Stimulated activated CD4-positive, alpha-beta T cell treated with anti-CD3 and anti-CD28 coated beads, Interleukin-12 subunit alpha, Interleukin-12 subunit beta, amount 100 ng/mL, for 24 hours (primary cell): ENCODE measurements around the gene GATAD1.
"Not testable (repeated sequence)": the region's sequence is repeated elsewhere in the genome, so short reads cannot be mapped to it uniquely, and the experiment has no call there.

Source experiments
- DNase-seq, 2 experiments: peaks; one replicate each; pipeline ENCODE4 v3.0.0-alpha.2; 2020; ENCODE audit warnings: low read depth in 2 of 2

GATAD1 gene

DNA sequence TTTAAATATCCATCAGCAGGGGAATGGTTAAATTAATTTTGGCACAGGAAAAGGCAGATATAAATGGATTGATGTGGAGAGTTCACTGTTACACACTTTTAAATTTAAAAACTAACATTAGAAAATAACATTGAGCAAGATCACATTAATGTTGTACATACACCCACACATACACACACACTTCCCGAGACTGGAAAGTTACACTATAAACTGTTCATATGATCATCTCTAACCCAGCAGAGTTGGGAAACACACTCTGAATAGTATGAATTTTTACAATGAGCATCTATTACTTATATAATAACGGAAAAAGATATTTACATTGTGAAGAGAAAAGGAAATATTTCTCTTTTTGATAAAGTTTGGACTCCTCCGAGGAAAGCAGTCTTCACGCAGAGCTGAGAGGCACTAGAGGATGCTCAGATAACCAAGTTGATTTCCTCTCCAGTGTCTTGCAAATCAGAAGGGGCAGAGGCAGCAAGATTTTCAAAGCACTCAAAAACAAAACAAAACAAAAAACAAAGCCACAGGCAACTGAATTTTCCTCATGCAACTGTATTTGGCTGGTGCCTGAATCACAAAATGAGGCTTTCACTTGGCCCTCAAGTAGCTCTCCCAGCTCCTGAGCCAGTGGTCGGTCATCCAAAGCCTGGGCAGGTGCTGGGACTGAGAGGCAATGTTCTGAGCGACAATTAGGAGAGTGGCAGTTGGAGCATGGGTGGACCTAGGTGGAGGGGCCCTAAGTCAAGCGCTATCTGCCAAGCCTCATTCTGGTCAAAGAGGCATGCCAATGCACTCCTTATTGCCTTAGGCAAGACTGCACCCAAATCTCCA lies 10.5 kb upstream of the GATAD1 start:
- DNase-seq, result no peak

DNA sequence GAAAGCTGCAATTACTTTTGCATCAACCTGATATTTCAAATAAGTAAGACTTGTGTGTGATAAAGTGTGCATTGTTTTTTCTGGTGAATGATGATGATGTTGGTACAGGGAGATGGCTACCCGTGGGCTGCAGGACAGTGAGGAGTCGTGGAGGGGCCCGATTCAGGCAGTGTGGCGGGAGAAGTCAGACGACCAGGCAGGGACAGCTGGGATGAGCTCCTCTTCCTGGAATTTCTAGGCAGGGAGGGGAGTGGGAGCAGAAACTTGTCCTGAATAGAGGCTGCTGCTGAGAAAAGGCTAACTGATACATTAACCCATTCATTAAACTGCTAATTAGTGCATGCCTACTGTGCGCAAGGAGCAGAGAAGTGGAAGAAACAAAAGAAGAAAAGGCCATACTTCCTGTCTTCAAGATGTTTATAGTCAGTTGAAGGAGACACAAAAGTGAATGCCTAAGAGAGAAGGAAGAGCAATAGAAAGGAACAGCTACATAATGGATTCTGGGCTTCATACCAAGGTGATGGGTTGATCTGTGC lies 9.3 kb upstream of the GATAD1 start:
- no peak for DNase-seq

DNA sequence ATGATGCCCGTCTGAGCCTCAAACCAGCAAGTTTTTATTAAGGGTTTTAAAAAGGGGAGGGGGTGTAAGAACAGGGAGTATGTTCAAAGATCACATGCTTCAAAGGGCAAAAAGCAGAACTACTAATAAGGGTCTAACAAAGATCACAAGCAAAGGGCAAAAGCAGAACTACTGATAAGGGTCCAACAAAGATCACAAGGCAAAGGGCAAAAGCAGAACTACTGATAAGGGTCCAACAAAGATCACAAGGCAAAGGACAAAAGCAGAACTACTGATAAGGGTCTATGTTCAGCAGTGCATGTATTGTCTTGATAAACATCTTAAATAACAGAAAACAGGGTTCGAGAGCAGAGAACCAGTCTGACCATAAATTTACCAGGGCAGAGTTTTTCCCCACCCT lies 4.6 kb upstream of the GATAD1 start:
- not testable (repeated sequence) for DNase-seq

DNA sequence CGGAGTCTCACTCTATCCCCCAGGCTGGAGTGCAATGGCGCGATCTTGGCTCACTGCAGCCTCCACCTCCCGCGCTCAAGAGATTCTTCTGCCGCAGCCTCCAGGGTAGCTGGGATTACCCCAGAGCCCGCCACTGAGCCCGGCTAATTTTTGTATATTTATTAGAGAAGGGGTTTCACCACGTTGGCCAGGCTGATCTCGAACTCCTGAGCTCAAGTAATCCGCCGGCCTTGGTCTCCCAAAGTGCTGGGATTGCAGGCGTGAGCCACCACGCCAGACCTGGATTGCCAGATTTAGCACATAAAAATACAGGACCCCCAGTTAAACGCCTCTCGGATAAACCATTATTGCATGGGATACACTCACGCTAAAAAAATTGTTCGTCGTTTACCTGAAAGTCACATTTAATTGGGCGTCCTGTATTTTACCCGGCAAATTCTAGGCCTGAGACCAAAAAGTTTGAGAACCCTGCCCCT lies 375 bp upstream of the GATAD1 start:
- DNase-seq, result no peak

DNA sequence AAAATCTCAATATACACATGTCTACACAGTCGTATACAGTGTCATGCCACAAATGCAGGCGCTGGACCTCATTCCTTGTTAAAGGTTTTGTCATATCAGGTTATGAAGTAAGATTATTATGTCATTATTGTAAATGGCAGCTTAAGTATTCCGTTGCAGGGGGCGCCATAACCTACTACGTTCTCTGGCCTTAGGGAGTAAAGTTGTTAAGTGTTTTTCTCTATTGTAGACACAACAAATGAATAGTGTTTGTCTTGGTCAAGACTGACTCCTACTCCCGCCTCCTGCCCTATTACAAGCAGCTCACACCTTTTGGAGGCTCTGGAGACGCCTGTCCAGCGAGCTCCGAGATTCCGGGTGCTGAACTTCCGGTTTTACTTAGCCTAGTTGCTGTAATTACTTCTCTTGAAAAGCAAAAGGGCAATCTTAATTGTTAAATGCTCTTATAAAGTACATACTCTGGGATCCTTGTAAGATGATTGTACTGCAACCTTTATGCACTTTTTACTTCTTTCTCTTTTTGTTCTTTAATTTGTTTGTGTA lies 994 bp downstream of the GATAD1 start:
- DNase-seq, result peak; percentile 7 to 27

DNA sequence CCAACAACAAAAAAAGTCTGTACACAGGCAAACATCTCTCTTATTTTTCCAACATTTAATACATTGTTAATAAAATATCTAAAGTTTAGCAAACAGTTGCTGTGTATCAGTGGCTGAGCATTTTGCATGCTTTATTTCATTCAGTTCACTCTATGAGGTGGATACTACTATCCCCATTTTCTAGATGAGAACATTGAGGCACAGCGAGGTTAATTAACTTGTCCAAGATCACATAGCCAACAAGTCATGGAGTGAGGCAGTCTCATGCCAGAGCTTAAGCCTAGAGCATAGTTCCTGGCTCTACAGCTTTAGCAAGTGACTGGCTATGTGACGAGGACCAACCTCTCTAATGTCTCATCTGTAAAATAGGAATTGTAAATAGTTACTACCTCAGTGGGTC lies 4.4 kb downstream of the GATAD1 start:
- DNase-seq, result no peak

DNA sequence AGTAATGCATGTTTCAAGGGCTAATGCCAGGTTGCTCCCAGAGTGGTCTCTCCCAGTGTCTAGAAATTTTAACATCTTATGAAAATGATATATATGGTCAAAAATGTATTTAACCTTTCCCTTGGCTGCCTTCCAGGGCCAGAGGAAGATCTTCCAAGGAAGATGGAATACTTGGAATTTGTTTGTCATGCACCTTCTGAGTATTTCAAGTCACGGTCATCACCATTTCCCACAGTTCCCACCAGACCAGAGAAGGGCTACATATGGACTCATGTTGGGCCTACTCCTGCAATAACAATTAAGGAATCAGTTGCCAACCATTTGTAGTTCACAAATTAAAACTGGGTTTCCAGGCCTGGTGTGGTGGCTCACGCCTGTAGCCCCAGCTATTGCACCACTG lies 9.0 kb downstream of the GATAD1 start:
- DNase-seq, result no peak

DNA sequence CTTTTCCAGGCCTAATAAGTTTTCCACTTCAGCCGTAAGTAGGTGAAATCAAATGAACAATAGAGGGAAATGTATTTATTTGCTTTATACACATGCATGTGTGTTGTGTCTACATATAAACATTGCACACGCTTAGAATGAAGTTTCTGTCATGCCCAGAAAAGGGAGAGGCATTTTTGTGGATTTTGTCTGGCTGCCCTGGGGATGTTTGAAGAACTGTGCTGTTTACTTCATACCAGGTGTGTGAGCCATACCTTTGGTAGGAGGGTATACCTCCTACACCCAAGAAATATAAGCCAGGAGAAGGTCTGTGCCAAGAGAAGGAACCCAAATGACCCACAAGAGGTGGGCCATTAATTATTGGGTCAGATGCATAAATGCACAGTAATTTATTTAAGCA lies 12.8 kb downstream of the GATAD1 start:
- no peak for DNase-seq

DNA sequence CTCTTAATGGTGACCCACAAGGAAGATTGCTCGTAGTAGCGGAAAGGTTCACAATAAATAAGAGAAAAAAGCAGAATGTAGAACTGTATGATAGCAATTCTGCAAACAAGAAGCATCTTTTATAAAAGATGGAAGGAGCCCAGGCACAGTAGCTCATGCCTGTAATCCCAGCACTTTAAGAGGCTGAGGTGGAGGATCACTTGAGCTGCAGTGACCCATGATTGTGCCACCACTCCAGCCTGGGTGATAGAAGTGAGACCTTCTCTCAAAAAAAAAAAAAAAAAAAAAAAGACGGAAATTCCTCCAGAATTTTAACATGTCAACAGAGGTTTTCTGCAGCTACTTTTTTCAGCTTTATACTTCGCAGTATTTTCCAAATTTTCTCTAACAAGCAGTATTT lies 13.2 kb downstream of the GATAD1 start:
- no peak for DNase-seq

DNA sequence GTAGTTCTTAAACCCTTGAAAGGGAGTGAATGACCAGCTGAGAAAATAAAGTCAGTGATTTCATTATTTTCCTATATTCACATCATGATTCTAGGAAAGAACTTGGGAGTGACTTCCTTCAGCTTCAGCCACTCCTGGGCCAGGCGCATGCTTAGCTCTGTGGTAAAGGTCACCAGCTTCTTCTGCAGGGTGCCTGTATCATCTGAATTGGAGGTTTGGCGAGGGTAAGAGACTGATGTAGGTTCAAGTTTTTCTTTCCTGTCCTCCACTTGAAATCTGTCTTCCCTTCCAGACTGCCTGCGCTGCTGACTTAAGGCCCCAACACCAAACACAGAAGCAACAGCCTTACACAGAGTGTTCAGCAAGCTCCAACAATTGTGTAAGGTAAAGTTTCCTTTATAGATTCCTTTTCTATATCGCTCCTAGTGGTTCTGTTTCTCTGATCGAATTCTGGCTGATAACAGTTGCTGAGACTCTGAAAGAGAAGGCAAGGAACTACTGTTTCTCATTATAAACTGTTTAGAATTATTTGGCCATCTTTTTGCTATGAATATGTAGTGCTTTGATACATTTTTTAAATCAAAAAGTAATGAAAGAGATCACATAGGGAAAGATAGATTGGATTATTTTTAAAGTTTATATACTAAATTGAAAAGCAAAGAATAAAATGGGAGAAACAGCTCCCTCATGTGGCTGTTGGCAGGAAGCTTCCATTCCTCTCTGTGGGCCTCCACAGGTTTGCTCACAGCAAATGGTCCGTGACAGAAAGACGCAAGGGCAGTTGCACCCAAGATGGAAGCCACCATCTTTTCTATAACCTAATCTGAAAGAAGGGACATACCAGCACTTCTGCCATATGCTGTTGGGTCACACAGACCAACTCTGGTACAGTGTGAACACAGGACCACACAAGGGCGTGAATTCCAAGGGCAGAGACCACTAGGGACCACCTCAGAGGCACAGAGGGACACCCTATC lies 14.0 kb downstream of the GATAD1 start:
- peak in 1 of 2 experiments; percentile 7 for DNase-seq

DNA sequence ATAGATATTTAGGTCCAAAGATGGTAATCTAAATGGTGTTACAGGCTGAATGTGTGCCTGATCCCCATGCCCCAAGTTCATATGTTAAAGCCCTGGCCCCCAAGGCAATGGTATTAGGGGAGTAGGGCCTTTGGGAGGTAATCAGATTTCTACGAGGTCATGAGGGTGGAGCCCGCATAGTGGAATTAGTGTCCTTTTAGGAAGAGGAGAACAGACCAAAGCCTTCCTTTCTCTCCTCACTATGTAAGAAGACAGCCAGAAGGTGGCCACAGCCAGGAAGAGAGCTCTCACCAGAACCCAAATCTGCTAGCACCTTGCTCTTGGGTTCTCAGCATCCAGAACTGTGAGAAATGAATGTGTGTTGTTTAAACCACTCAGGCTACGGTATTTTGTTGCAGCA lies 15.3 kb downstream of the GATAD1 start:
- no peak for DNase-seq

DNA sequence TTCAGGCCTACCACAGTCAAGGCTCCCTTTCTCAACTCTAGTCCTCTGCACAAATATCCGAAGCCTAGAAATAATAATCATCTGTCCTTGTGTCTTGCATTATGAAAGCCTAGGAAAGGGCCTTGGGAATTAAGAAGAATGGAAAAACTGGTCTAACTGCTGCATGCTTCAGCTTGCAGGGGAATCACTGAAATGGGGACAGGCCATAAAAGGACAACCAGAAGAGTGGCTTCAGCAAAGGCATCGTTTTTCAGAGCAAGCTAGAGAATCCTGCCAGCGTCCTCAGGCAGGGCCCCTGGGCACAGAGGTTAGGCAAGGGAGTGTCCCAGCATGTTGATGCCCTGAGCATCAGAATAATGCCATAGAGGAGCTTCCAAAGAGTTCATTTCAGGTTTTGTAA lies 17.2 kb downstream of the GATAD1 start:
- DNase-seq, result no peak

DNA sequence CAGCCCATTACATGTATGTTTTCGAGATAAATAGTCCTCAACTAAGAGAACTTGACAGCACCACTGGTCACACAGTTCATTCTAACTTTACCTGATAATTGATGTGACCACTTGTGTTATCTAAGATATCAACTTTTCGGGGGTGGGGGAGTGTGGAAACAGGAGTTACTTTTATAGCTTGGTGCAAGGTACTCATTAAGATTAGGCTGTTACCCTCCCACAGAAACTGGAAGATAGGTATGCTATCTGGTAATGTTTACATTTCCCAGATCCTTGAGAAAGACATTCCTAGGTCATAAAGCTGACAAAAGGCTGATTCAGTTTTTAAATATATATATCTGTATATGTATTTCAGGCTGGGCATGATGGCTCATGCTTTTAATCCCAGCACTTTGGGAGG lies 19.4 kb downstream of the GATAD1 start:
- DNase-seq, result no peak

DNA sequence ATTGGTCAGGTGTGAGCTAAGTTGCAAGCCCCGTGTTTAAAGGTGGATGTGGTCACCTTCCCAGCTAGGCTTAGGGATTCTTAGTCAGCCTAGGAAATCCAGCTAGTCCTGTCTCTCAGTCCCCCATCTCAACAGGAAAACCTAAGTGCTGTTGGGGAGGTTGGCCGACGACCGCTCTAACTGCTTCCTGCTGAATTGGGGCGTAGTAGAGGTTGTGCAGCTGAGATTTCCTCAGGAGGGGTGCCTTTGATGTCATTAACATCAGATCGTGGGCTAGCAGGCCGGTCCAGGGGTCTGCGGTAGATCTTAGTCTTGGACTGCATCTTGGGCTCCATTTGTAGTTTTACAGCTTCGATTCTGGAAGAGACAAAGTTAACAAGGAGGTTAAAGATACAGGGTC lies 21.3 kb downstream of the GATAD1 start:
- not testable (repeated sequence) for DNase-seq

DNA sequence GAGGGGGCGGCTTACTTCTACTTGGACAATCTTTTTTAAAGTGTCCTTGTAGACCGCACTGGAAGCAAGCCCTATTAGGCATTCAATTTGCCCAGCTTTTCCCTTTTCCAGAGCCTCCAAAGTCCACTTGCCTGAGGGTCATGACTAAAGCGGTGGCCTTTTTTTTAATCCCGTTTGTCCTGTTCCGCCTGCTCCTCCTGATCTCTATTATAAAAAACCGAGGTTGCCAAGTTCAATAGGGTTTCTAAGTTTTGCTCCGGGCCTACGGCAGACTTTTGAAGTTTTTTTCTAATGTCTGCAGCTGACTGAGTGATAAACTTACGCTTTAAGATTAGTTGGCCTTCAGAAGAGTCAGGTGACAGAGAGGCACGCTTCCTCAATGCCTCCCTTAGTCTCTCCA lies 26.7 kb downstream of the GATAD1 start:
- not testable (repeated sequence) for DNase-seq

DNA sequence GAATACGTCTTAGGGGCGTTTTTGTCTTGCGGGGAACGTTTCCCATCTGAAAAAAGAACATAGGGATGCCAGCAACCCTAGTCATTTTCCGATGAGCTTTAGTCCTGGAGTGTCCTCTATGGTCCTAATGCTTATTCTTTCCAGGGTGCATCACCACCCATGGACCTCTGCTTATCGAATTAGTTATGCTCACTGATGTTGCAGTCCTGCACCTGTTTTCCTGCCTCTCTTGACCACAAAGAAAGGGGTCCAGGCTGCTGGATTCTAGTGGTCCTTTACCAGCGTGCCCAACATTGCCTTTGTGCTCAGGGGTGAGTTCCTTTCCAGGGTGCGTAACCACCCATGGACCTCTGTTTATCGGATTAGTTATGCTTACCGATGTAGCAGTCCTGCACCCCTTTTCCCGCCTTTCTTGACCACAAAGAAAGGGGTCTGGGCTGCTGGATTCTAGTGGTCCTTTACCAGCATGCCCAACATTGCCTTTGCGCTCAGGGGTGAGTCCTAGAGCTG lies 28.0 kb downstream of the GATAD1 start:
- DNase-seq, result not testable (repeated sequence)

DNA sequence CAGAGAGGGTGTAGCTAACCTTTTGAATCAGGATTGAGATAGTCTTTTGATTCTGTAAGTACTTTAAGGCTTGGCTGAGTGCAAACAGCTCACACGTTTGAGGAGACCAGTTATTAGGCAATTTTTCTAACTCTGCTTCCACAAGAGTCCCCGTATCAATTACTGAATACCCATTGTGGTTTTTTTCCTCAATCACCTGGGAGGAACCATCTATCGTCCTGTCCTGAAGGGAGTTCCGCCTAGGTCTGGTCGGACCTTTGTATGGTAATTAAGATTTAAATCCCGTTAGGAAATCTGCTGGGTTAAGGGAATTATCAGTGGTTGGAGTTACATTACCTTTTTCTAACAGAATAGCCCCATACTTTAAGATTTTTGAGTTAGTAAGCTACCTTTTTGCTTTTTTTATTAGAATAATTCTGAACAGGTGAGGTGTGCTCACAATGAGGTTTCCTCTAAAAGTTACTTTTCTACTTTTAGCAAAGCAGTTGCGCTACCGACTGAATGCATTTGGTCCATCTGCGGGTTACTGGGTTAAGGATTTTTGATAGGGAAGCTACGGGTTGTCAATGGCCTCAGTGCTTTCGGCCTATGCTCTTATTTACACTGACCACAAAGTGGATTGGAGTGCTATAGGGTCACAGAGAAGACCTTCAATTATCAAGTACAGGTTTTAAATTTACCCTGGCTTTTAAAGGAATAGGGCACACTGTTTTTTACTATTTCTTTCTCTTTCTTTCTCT lies 28.7 kb downstream of the GATAD1 start:
- DNase-seq, result not testable (repeated sequence)

DNA sequence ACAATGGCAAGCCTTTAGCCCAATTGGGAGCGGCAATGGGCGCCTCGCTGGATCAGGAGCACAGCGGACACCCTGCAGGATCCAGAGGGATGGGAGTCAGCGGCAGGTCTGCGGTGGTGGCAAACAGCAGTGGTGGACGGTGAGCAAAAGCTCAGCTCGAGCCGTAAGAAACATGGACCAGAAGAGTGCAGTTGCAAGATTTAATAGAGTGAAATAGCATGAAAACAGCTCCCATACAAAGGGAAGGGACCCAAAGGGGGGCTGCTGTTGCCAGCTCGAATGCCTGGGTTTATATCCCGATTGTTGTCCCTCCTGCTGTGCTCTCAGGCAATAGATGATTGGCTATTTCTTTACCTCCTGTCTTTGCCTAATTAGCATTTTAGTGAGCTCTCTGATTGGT lies 30.4 kb downstream of the GATAD1 start, which contains the start of gene ERVW-1:
Gene ERVW-1 (minus strand): TSS at position 266 of the 400 bp plus-strand sequence. CDS start 7,565 bp downstream, outside the sequence.
- DNase-seq, result not testable (repeated sequence)

DNA sequence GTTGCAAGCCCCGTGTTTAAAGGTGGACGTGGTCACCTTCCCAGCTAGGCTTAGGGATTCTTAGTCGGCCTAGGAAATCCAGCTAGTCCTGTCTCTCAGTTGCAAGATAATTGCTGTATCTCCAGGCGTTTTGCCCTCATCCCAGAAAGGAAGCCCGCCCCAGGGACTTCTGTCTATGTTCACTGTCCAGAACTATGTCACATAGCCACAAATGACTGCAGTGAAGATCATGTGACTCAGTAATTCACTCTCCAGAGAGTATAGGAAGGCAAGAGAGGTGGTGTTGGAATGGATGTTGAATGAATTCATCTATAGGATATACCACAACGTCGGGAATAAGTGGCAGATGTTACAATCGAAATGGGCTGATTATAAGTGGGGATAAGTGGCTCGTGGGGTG lies 30.8 kb downstream of the GATAD1 start:
- no peak for DNase-seq

DNA sequence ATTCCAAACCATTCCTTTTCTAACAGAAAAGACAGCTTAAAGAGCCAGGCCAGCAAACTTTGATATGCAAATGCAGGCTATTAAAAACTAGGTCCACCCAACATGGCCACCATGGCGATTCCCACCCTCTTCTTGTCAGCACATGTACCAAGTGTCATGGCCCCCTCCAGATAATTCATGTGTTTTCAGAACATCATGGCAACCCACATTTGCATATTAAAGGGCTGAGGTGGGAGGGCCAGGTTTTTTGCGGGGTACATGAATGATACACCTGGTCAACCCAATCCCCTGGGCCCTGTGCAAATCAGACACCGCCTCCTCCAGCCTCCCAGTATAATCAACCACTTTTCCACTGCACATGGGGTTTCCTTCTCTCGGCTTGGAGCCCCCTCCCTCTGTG lies 31.4 kb downstream of the GATAD1 start:
- no peak for DNase-seq

DNA sequence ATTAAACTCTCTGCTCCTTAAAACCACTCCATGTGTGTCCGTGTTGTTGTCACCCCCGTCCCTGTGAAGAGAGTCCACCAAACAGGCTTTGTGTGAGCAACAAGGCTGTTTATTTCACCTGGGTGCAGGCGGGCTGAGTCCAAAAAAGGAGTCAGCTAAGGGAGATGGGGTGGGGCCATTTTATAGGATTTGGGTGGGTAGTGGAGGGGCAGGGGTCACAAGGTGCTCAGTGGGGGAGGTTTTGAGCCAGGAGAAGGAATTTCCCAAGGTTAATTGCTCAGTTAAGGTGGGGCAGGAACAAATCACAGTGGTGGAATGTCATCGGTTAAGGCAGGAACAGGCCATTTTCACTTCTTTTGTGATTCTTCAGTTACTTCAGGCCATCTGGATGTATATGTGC lies 31.9 kb downstream of the GATAD1 start:
- DNase-seq, result not testable (repeated sequence)
